Measurements from ENCODE around the gene TET3.

TET3 gene

GRCh38 chr2:73987948-73988700 lies 3.4 kb downstream of the TET3 start:
- DNase-seq (ENCODE audit: low spot score) (no peak), ATAC-seq (ENCODE audit: low read depth) (no peak)
- no peak overlapping the region for H3K27ac ChIP-seq (ENCODE audit: poor library complexity, severe bottlenecking)
- peak overlapping the region; percentile 12 for H3K4me3 ChIP-seq (ENCODE audit: severe bottlenecking)
- H3K36me3 ChIP-seq (ENCODE audit: low read depth), result peaks cover 33% of the 10 kb centered on the region
- H3K4me1 ChIP-seq (ENCODE audit: insufficient read depth, poor library complexity, severe bottlenecking), result peaks cover 43% of the 10 kb centered on the region
- no peaks in the 10 kb centered on the region for H3K27me3 ChIP-seq (ENCODE audit: insufficient read depth, poor library complexity, severe bottlenecking)
- TF ChIP-seq CTCF (IDR thresholded peaks at IDR 0.05; ENCODE audit: poor library complexity, severe bottlenecking), result no peak
- H3K9me3 ChIP-seq (ENCODE audit: severe bottlenecking), result no peaks in the 10 kb centered on the region

- no peaks in the 10 kb centered on the region for H3K9me3 ChIP-seq (ENCODE audit: severe bottlenecking)
- H3K36me3 ChIP-seq (ENCODE audit: low read depth), result peaks cover 33% of the 10 kb centered on the region
- peaks cover 53% of the 10 kb centered on the region for H3K4me1 ChIP-seq (ENCODE audit: insufficient read depth, poor library complexity, severe bottlenecking)
- no peaks in the 10 kb centered on the region for H3K27me3 ChIP-seq (ENCODE audit: insufficient read depth, poor library complexity, severe bottlenecking)
- ATAC-seq (ENCODE audit: low read depth) (no peak), DNase-seq (ENCODE audit: low spot score) (no peak)
- H3K27ac ChIP-seq (ENCODE audit: poor library complexity, severe bottlenecking), result no peak overlapping the region
- H3K4me3 ChIP-seq (ENCODE audit: severe bottlenecking), result no peak overlapping the region
- no peak for TF ChIP-seq CTCF (IDR thresholded peaks at IDR 0.05; ENCODE audit: poor library complexity, severe bottlenecking)
Measured at GRCh38 chr2:73989972-73990371, 5.3 kb downstream of the TET3 start.

GRCh38 chr2:73990531-73990930 lies 5.8 kb downstream of the TET3 start:
- no peak for TF ChIP-seq CTCF (IDR thresholded peaks at IDR 0.05; ENCODE audit: poor library complexity, severe bottlenecking)
- peaks cover 53% of the 10 kb centered on the region for H3K4me1 ChIP-seq (ENCODE audit: insufficient read depth, poor library complexity, severe bottlenecking)
- H3K36me3 ChIP-seq (ENCODE audit: low read depth), result peaks cover 36% of the 10 kb centered on the region
- no peaks in the 10 kb centered on the region for H3K27me3 ChIP-seq (ENCODE audit: insufficient read depth, poor library complexity, severe bottlenecking)
- ATAC-seq (ENCODE audit: low read depth) (no peak), DNase-seq (ENCODE audit: low spot score) (no peak)
- H3K9me3 ChIP-seq (ENCODE audit: severe bottlenecking), result no peaks in the 10 kb centered on the region
- peak overlapping the region; percentile 63 for H3K27ac ChIP-seq (ENCODE audit: poor library complexity, severe bottlenecking)
- no peak overlapping the region for H3K4me3 ChIP-seq (ENCODE audit: severe bottlenecking)

GRCh38 chr2:73992036-73992435 lies 7.3 kb downstream of the TET3 start:
- TF ChIP-seq CTCF (IDR thresholded peaks at IDR 0.05; ENCODE audit: poor library complexity, severe bottlenecking), result no peak
- ATAC-seq (ENCODE audit: low read depth), result peak; percentile 57
- Histone ChIP-seq H3K4me3 (ENCODE audit: severe bottlenecking) (no peak overlapping the region), H3K27ac (ENCODE audit: poor library complexity, severe bottlenecking) (peak overlapping the region; percentile 63), H3K36me3 (ENCODE audit: low read depth) (peaks cover 28% of the 10 kb centered on the region), H3K9me3 (ENCODE audit: severe bottlenecking) (no peaks in the 10 kb centered on the region), H3K27me3 (ENCODE audit: insufficient read depth, poor library complexity, severe bottlenecking) (no peaks in the 10 kb centered on the region), H3K4me1 (ENCODE audit: insufficient read depth, poor library complexity, severe bottlenecking) (peaks cover 42% of the 10 kb centered on the region)
- DNase-seq (ENCODE audit: low spot score), result no peak

- ATAC-seq (ENCODE audit: low read depth) (peak; percentile 58), DNase-seq (ENCODE audit: low spot score) (no peak)
- Histone ChIP-seq H3K4me1 (ENCODE audit: insufficient read depth, poor library complexity, severe bottlenecking) (peaks cover 33% of the 10 kb centered on the region), H3K9me3 (ENCODE audit: severe bottlenecking) (no peaks in the 10 kb centered on the region), H3K36me3 (ENCODE audit: low read depth) (peaks cover 26% of the 10 kb centered on the region), H3K27me3 (ENCODE audit: insufficient read depth, poor library complexity, severe bottlenecking) (no peaks in the 10 kb centered on the region), H3K4me3 (ENCODE audit: severe bottlenecking) (no peak overlapping the region), H3K27ac (ENCODE audit: poor library complexity, severe bottlenecking) (peak overlapping the region; percentile 63)
- TF ChIP-seq CTCF (IDR thresholded peaks at IDR 0.05; ENCODE audit: poor library complexity, severe bottlenecking), result no peak
Measured at GRCh38 chr2:73993376-73993775, 8.7 kb downstream of the TET3 start.

Measured in RWPE2 (cell line).